Testis (tissue), 3 donors: ENCODE results near the gene BGLAP. TPM values are rescaled to one million over a fixed set of nuclear protein-coding genes. Genes with fewer than 3 reads are reported as not detected.

Experiments
- DNase-seq: peaks from one replicate; pipeline ENCODE4 v3.0.0-alpha.2; 2019
- H3K27ac ChIP-seq, 2 donors: fragments of 200-600 bp; sonication (generic); one replicate each; pipeline ENCODE4 v1.5.1; 2019
- H3K27me3 ChIP-seq: fragments of 200-600 bp; sonication (generic); one replicate; pipeline ENCODE4 v1.5.1; 2019
- H3K36me3 ChIP-seq: fragments of 200-600 bp; sonication (generic); one replicate; pipeline ENCODE4 v1.5.1; 2017; ENCODE audit warnings: low read depth; ENCODE audit errors: missing control alignments
- H3K4me1 ChIP-seq: fragments of 200-600 bp; sonication (generic); one replicate; pipeline ENCODE4 v1.5.1; 2019
- H3K4me3 ChIP-seq, 2 donors: fragments of 200-600 bp; sonication (generic); one replicate each; pipeline ENCODE4 v1.5.1; 2017 to 2019
- H3K9me3 ChIP-seq: fragments of 200-600 bp; sonication (generic); one replicate; pipeline ENCODE4 v1.5.1; 2017
- CTCF ChIP-seq, 3 experiments: fragments of 450-650 bp in 2 of 3; fragments of 200-600 bp in 1 of 3; sonication (generic) in 1 of 3; IDR thresholded peaks; one replicate each; pipeline ENCODE4 v1.5.1; 2016 to 2019; ENCODE audit warnings: antibody characterized with exemption in 3 of 3, mild to moderate bottlenecking in 2 of 3, moderate library complexity in 1 of 3
- POLR2A ChIP-seq: fragments of 450-650 bp; IDR thresholded peaks from one replicate; pipeline ENCODE4 v1.6.1; 2017; ENCODE audit warnings: antibody characterized with exemption, mild to moderate bottlenecking, moderate library complexity
- WGBS, 2 donors: methylation state at CpG; one replicate each; pipeline ENCODE4 v1.1.5; 2018; 5-methylcytosine and 5-hydroxymethylcytosine counted together
- intact Hi-C: fragments of 100-400 bp; cut with DNase I; formaldehyde crosslinking; loops from one replicate; pipeline ENCODE4 v1.15.1; 2023; ENCODE audit warnings: low total_unique reads
- polyA plus RNA-seq: library from polyadenylated mRNA; stranded (reverse); fragments of 350-450 nt; fragmentation: Illumina TruSeq; extraction: RNeasy Lipid Tissue Mini Kit (QIAGEN cat#74804); gene quantifications from one replicate; pipeline ENCODE4 v1.2.3, GENCODE V29; 2014; ENCODE audit warnings: low read depth, low replicate concordance; ENCODE audit not compliant: insufficient read depth
- total RNA-seq, 2 donors: library from RNA; depleted of rRNA; stranded (reverse); fragments of >200 nt; gene quantifications; one replicate each; pipeline ENCODE4 v1.2.3, GENCODE V29; 2016

The BGLAP gene
- total and polyA plus RNA-seq, 3 donors from 2014 or later, result 1.1 to 1.5 TPM; not detected in 1

- no peak for TF ChIP-seq CTCF (IDR thresholded peaks at IDR 0.05)
- TF ChIP-seq POLR2A, result no peak
- no peak overlapping the region for H3K4me3 ChIP-seq
- WGBS, 2 donors, result 66 to 70% methylated on average over 4 of the region's 4 CpGs
- H3K4me1 ChIP-seq, result peaks cover 13% of the 10 kb centered on the region
- H3K9me3 ChIP-seq, result no peaks in the 10 kb centered on the region
- intact Hi-C loops, result no loop called here
- no peaks in the 10 kb centered on the region for H3K27me3 ChIP-seq
- no peak for DNase-seq
- H3K36me3 ChIP-seq, result no peaks in the 10 kb centered on the region
- no peak overlapping the region for H3K27ac ChIP-seq
Observed at GRCh38 chr1:156195853-156196252, 46.1 kb upstream of the BGLAP start.

- intact Hi-C loops, result no loop called here
- DNase-seq, result no peak
- TF ChIP-seq POLR2A (no peak), CTCF (IDR thresholded peaks at IDR 0.05) (no peak)
- Histone ChIP-seq H3K27me3 (no peaks in the 10 kb centered on the region), H3K27ac (no peak overlapping the region), H3K4me3 (no peak overlapping the region), H3K4me1 (peaks cover 13% of the 10 kb centered on the region), H3K9me3 (no peaks in the 10 kb centered on the region), H3K36me3 (no peaks in the 10 kb centered on the region)
- 59 to 63% methylated on average over 2 of the region's 2 CpGs for WGBS, 2 donors
Observed at GRCh38 chr1:156196445-156196844, 45.5 kb upstream of the BGLAP start.

GRCh38 chr1:156198831-156199349 lies 43.1 kb upstream of the BGLAP start:
- WGBS, 2 donors, result 77 to 82% methylated on average over 5 of the region's 5 CpGs
- Histone ChIP-seq H3K36me3 (no peaks in the 10 kb centered on the region), H3K9me3 (no peaks in the 10 kb centered on the region), H3K27me3 (no peaks in the 10 kb centered on the region), H3K4me1 (peaks cover 13% of the 10 kb centered on the region), H3K4me3 (no peak overlapping the region), H3K27ac (peak overlapping the region in 1 of 2 donors; percentile 53)
- intact Hi-C loops, result no loop called here
- TF ChIP-seq CTCF (IDR thresholded peaks at IDR 0.05), result no peak
- no peak for TF ChIP-seq POLR2A
- no peak for DNase-seq

- no peak for DNase-seq
- no peak overlapping the region for H3K4me3 ChIP-seq
- TF ChIP-seq POLR2A, result no peak
- no peak for TF ChIP-seq CTCF (IDR thresholded peaks at IDR 0.05)
- H3K36me3 ChIP-seq, result no peaks in the 10 kb centered on the region
- no peaks in the 10 kb centered on the region for H3K27me3 ChIP-seq
- peaks cover 6% of the 10 kb centered on the region for H3K4me1 ChIP-seq
- WGBS, 2 donors, result 77 to 96% methylated on average over 5 to 8 of the region's 8 CpGs
- intact Hi-C loops, result no loop called here
- no peaks in the 10 kb centered on the region for H3K9me3 ChIP-seq
- no peak overlapping the region for H3K27ac ChIP-seq
Observed at GRCh38 chr1:156200044-156200443, 41.9 kb upstream of the BGLAP start.

- no peak overlapping the region for H3K27ac ChIP-seq
- H3K36me3 ChIP-seq, result no peaks in the 10 kb centered on the region
- no peak for TF ChIP-seq POLR2A
- no peak for TF ChIP-seq CTCF (IDR thresholded peaks at IDR 0.05)
- DNase-seq, result no peak
- H3K9me3 ChIP-seq, result no peaks in the 10 kb centered on the region
- intact Hi-C loops, result no loop called here
- no peaks in the 10 kb centered on the region for H3K27me3 ChIP-seq
- H3K4me1 ChIP-seq, result peaks cover 3% of the 10 kb centered on the region
- H3K4me3 ChIP-seq, result no peak overlapping the region
Observed at GRCh38 chr1:156203331-156203730, 38.7 kb upstream of the BGLAP start.
